A673 (cell line): ENCODE data around the gene PRLR.

Source experiments
- CTCF ChIP-seq: fragments of 300-800, 200-600 bp; sonication (generic); conservative IDR thresholded peaks from 2 replicates; pipeline ENCODE4 v1.5.1; 2017; ENCODE audit warnings: low read depth, mild to moderate bottlenecking, antibody characterized with exemption, low read length, moderate library complexity, mixed read lengths
- EZH2 ChIP-seq: fragments of 200-600 bp; sonication (generic); IDR thresholded peaks from 2 replicates; pipeline ENCODE4 v1.6.1; 2017; ENCODE audit warnings: borderline replicate concordance, low read depth, mild to moderate bottlenecking, mixed read lengths, antibody characterized with exemption, low read length; ENCODE audit not compliant: poor library complexity, severe bottlenecking

- TF ChIP-seq CTCF (no peak), EZH2 (no peak)
These were observed 17.4 kb upstream of the PRLR start for GRCh38 chr5:35247648-35248034.
